HUES6 (cell line): ENCODE data around the gene DPH2.
A peak's percentile ranks its signal among the peaks of the same experiment; 100 is the strongest.

ENCODE experiments used
- H3K27ac ChIP-seq: 2 replicates; pipeline ENCODE4 v1.7.0; 2013; ENCODE audit warnings: low read depth, mild to moderate bottlenecking, low read length, inconsistent platforms
- H3K27me3 ChIP-seq: 2 replicates; pipeline ENCODE4 v1.6.1; 2013; ENCODE audit warnings: low read length; ENCODE audit not compliant: control insufficient read depth, insufficient read depth
- H3K36me3 ChIP-seq: 2 replicates; pipeline ENCODE4 v1.6.1; 2013; ENCODE audit warnings: low read length; ENCODE audit not compliant: control insufficient read depth, insufficient read depth
- H3K4me1 ChIP-seq: 2 replicates; pipeline ENCODE4 v1.6.1; 2013; ENCODE audit warnings: low read length; ENCODE audit not compliant: control insufficient read depth, insufficient read depth
- H3K4me3 ChIP-seq: 2 replicates; pipeline ENCODE4 v1.5.1; 2013; ENCODE audit warnings: low read depth, low read length
- H3K9ac ChIP-seq: one replicate; pipeline ENCODE4 v1.6.1; 2013; ENCODE audit warnings: mild to moderate bottlenecking, low read length
- H3K9me3 ChIP-seq: 2 replicates; pipeline ENCODE4 v1.6.1; 2013; ENCODE audit warnings: low read depth, low read length; ENCODE audit not compliant: control insufficient read depth, insufficient read depth

The DPH2 gene

DNA sequence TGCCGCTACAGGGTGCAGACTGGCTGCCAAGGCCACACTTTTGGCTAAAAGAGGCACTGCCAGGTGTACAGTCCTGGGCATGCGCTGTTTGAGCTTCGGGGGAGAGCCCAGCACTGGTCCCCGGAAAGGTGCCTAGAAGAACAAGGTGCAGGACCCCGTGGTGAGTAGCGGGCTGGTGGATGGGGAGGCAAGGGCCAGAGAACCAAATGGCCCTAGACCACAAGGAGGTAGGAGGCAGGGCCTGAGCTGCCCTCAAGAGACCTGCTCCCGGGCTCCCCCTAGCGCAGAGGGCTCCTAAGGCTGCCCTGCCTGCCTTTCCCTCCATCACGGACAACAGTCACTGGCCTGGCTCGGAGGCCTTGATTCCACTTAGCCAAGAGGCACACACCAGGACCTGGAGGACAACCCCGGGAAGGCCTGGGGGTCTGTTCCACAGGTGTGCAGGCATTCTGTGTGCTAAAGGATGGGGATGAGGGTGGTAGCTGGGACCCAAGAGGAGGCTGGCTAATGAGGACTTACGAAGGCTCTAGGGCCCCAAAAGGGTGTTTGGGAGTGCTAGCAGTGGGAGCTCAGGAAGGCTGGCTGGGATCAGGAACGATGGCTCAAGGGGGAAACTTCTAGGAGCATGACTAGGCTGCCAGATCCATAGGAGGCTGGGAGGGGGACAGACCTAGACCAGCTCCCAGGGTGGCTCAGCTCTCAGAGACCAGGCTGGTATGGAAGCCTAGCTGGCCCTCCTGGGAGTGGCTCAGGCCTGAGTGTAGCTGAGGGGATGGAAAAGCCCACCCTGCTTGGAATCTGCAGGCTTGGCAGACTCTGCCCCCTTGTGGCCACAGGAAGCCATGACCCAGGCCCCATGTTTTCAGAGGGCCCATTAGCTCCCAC lies 35.5 kb upstream of the DPH2 start:
- Histone ChIP-seq H3K4me1 (peaks cover 59% of the 10 kb centered on the region), H3K27me3 (peaks cover 32% of the 10 kb centered on the region), H3K36me3 (no peaks in the 10 kb centered on the region), H3K27ac (no peak overlapping the region), H3K9me3 (no peaks in the 10 kb centered on the region), H3K9ac (peak overlapping the region; percentile 26), H3K4me3 (peak overlapping the region; percentile 71)

DNA sequence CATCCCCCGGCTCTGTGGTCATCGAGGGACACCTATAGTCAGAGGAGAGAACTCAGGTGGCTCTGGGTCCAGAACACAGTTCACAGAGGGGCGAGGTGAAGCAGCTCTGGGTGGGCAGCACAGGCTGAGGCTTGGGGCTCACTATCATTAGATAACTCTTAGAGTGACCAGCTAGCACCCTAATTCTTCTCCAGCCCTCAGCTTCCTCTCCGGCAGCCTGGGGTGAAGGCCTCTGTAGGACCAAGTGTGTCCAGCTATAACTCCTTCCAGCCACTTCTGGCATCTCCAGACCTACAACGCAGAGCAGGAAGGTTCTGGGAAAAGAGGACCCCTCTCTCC lies 34.9 kb upstream of the DPH2 start:
- no peak overlapping the region for H3K27ac ChIP-seq
- H3K4me3 ChIP-seq, result no peak overlapping the region
- no peaks in the 10 kb centered on the region for H3K9me3 ChIP-seq
- H3K4me1 ChIP-seq, result peaks cover 53% of the 10 kb centered on the region
- H3K9ac ChIP-seq, result no peak overlapping the region
- no peaks in the 10 kb centered on the region for H3K36me3 ChIP-seq
- peaks cover 32% of the 10 kb centered on the region for H3K27me3 ChIP-seq

DNA sequence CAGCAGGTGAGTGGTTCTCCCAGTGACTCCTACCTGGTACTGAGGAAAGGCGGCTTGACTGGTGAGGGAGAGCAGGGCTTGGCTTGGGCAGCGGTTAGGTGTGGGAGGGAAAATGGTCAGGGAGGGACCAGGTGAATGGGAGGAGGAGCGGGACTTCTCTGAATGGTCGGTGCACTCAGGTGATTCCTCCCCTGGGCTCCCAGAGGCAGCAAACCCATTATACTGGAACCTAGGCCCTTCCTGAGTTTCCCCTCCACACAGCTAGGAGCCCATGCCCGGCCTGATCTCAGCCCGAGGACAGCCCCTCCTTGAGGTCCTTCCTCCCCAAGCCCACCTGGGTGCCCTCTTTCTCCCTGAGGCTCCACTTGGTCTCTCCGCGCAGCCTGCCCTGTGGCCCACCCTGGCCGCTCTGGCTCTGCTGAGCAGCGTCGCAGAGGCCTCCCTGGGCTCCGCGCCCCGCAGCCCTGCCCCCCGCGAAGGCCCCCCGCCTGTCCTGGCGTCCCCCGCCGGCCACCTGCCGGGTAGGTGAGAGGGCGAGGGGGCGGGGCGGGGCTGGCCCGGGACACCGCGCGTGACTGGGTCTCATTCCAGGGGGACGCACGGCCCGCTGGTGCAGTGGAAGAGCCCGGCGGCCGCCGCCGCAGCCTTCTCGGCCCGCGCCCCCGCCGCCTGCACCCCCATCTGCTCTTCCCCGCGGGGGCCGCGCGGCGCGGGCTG lies 33.9 kb upstream of the DPH2 start:
- Histone ChIP-seq H3K4me3 (peak overlapping the region; percentile 57), H3K27ac (no peak overlapping the region)

DNA sequence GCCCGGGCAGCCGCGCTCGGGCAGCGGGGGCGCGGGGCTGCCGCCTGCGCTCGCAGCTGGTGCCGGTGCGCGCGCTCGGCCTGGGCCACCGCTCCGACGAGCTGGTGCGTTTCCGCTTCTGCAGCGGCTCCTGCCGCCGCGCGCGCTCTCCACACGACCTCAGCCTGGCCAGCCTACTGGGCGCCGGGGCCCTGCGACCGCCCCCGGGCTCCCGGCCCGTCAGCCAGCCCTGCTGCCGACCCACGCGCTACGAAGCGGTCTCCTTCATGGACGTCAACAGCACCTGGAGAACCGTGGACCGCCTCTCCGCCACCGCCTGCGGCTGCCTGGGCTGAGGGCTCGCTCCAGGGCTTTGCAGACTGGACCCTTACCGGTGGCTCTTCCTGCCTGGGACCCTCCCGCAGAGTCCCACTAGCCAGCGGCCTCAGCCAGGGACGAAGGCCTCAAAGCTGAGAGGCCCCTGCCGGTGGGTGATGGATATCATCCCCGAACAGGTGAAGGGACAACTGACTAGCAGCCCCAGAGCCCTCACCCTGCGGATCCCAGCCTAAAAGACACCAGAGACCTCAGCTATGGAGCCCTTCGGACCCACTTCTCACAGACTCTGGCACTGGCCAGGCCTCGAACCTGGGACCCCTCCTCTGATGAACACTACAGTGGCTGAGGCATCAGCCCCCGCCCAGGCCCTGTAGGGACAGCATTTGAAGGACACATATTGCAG lies 33.2 kb upstream of the DPH2 start:
- H3K27ac ChIP-seq, result no peak overlapping the region
- peak overlapping the region; percentile 57 for H3K4me3 ChIP-seq
- no peaks in the 10 kb centered on the region for H3K9me3 ChIP-seq
- H3K36me3 ChIP-seq, result no peaks in the 10 kb centered on the region
- H3K27me3 ChIP-seq, result peaks cover 32% of the 10 kb centered on the region
- H3K9ac ChIP-seq, result no peak overlapping the region
- peaks cover 37% of the 10 kb centered on the region for H3K4me1 ChIP-seq

More for the DNA sequence above, 33.9 kb upstream of the DPH2 start:
- H3K27me3 ChIP-seq, result peaks cover 32% of the 10 kb centered on the region
- H3K9me3 ChIP-seq, result no peaks in the 10 kb centered on the region
- H3K36me3 ChIP-seq, result no peaks in the 10 kb centered on the region
- H3K4me1 ChIP-seq, result peaks cover 44% of the 10 kb centered on the region
- peak overlapping the region; percentile 1 for H3K9ac ChIP-seq

DNA sequence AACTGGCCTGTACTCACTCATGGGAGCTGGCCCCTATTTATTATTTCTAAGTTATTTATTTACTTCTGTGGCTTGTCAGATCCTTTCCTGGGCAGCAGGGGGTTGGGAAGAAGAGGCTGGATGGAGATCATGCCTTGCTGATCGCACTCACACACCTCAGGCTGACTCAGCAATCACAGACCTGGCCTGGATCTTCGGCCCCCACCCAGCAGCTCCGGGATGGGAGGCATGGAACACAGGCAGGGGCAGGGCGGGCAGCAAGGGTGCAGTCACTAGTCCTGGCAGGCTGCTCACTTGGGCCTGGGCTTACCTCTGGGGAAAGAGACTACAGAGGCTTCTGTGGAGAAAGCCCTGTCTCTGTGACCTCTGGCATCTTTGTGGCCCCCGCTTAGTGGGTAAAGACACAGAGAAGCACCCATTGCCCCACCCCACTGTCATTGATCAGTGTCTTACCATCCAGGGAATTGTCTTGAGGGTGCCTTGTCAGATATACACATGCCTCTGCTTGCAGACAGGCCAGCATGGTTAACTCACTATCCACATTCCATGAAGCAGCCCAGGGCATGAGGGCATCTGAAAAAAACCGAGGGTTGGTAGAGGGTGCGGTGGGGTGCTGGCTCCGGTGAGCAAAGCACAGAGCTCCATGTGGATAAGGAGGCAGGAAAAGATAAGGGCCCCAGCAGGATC lies 32.5 kb upstream of the DPH2 start:
- no peaks in the 10 kb centered on the region for H3K9me3 ChIP-seq
- H3K27me3 ChIP-seq, result peaks cover 27% of the 10 kb centered on the region
- no peak overlapping the region for H3K4me3 ChIP-seq
- no peak overlapping the region for H3K9ac ChIP-seq
- no peaks in the 10 kb centered on the region for H3K36me3 ChIP-seq
- no peak overlapping the region for H3K27ac ChIP-seq
- peaks cover 37% of the 10 kb centered on the region for H3K4me1 ChIP-seq

DNA sequence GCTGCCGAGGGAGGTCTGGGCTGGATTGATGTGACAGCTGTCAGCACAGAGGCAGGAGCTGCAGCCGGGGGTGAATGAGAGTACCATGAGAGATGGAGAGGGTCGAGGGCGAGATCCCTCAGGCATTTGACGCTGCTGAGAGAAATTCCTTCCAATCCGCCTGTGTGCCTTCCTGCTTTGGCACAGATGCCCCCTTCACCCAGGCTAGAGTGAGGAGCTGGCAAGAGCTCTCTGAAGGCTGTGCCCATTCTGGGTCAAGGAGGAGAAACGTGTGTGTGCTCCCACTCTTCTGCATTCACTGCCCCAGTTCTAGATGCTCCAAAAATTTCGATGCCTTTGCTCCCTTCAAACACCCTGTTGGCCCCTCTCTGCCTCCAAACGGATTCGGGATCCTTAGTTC lies 31.4 kb upstream of the DPH2 start:
- peaks cover 28% of the 10 kb centered on the region for H3K4me1 ChIP-seq
- H3K9ac ChIP-seq, result no peak overlapping the region
- H3K4me3 ChIP-seq, result no peak overlapping the region
- H3K36me3 ChIP-seq, result no peaks in the 10 kb centered on the region
- no peaks in the 10 kb centered on the region for H3K9me3 ChIP-seq
- no peak overlapping the region for H3K27ac ChIP-seq
- H3K27me3 ChIP-seq, result peaks cover 20% of the 10 kb centered on the region; the same call in 1 of the 2 replicates

DNA sequence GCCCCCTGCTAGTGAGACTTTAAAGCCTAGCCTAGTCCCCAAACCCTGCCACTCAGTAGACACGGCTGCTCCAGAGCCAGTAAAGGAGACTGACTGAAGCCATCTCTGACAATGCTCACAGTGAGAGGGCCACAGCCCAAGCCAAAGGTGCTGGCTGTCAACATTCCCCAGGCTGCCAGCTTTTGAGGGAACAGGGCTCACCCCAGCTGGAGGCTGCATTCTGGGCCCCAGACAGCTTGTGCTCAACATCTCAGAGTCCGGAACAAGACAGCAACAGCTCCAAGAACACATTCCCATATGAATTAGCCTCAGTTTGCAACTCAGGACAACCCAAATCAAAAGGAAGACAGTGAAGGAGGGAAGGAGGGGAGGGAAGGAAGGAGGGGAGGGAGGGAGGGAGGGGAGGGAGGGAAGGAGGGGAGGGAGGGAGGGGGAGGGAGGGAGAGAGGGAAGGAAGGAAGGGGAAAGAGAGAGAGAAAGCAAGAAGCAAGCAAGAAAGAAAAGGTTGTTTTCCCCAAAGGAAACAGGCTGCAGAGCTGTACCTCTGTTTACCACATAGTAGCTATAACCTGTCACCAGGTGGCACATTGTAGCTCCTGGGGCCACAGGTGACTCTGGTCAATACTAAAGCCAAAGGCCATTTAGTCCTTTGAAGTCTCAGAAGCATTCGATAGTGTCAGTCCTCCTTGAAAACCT lies 30.8 kb upstream of the DPH2 start:
- H3K27me3 ChIP-seq, result peaks cover 20% of the 10 kb centered on the region; the same call in 1 of the 2 replicates
- no peaks in the 10 kb centered on the region for H3K36me3 ChIP-seq
- no peak overlapping the region for H3K27ac ChIP-seq
- H3K4me1 ChIP-seq, result peaks cover 24% of the 10 kb centered on the region
- H3K4me3 ChIP-seq, result no peak overlapping the region
- H3K9ac ChIP-seq, result no peak overlapping the region
- no peaks in the 10 kb centered on the region for H3K9me3 ChIP-seq

DNA sequence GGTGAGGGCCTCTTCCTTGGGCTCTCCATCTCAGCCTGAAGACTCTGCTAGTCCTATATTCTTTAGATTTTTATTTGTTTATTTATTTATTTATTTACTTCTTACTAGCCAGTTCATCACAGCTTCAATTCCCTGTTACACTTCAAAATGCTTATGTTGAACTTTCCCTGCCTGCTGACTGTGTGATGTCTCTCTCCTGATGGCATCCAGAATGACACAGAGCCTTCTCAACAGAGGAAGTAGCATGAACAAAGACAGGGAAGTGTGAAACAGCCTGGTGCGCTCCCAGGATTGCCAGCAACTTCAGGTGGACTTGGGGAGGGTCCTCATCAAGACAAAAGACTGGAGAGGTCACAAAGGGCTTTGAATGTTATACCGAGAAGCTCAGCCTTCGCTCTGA lies 27.4 kb upstream of the DPH2 start:
- no peak overlapping the region for H3K9ac ChIP-seq
- peaks cover 6% of the 10 kb centered on the region; the same call in 1 of the 2 replicates for H3K27me3 ChIP-seq
- H3K4me1 ChIP-seq, result peaks cover 11% of the 10 kb centered on the region
- no peaks in the 10 kb centered on the region for H3K9me3 ChIP-seq
- no peak overlapping the region for H3K27ac ChIP-seq
- no peak overlapping the region for H3K4me3 ChIP-seq
- no peaks in the 10 kb centered on the region for H3K36me3 ChIP-seq

DNA sequence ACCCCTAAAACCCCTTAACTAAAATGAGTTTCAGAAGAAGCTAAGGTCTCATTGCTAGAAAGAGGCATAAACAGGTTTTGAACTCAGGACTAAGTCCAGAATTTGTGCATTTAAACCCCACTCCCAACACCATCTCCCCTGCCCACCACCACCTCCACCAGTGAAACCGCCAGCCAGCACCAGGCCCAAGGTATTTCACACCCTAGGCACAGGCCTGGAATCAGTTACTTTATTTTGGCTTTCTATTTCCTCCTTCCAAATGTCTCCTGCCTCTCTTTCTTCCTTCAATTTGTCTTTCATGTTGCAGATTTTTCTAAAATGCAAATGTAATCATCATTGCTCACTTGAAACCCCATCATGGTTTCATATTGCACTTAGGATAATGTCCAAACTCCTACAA lies 24.9 kb upstream of the DPH2 start:
- Histone ChIP-seq H3K36me3 (peaks cover 4% of the 10 kb centered on the region; the same call in 1 of the 2 replicates), H3K4me3 (no peak overlapping the region), H3K27ac (no peak overlapping the region), H3K27me3 (0 out of 2 replicates have a peak, but pooled peaks cover 2% of the 10 kb centered on the region), H3K9me3 (no peaks in the 10 kb centered on the region), H3K4me1 (peaks cover 9% of the 10 kb centered on the region), H3K9ac (no peak overlapping the region)

DNA sequence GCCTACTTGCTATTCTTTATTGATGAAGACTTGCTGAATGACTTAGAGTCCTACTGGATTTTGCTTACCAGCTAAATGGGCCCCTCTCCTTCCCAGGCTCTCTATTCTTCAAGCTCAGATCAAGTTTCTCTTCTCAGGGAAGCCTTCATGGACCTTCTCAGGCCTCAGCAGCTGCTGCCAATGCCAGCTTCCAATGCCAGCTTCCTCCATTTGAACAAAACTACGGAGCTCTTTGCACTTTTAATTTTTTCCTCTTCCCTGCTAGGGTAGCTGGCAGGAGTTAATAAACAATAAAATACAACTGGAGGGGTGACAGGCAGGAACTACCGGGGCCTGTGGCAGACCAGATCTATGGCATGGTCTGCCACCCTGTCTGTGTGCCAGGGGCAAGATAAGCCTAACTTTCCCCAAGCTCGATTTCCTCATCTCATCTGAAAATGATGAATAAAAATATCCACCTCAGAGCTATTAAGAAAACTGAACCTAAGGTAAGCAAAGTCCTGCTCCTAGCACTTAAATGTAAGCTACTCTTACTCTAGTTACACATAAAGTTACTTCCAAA lies 24.1 kb upstream of the DPH2 start:
- peaks cover 9% of the 10 kb centered on the region for H3K4me1 ChIP-seq
- H3K27me3 ChIP-seq, result 0 out of 2 replicates have a peak, but pooled peaks cover 2% of the 10 kb centered on the region
- peak overlapping the region; percentile 99 for H3K9ac ChIP-seq
- peaks cover 12% of the 10 kb centered on the region; the same call in 1 of the 2 replicates for H3K36me3 ChIP-seq
- H3K4me3 ChIP-seq, result peak overlapping the region; percentile 87
- no peaks in the 10 kb centered on the region for H3K9me3 ChIP-seq
- H3K27ac ChIP-seq, result no peak overlapping the region
